GM12878 (cell line): ENCODE measurements around the gene KLHL35.

Experiments used
- CBX5 ChIP-seq: sonication (generic); IDR thresholded peaks from 2 replicates; pipeline ENCODE4 v1.6.1; 2016; ENCODE audit warnings: low read depth, moderate library complexity, mild to moderate bottlenecking, inconsistent platforms
- CHD1 ChIP-seq: IDR thresholded peaks from 2 replicates; pipeline ENCODE4 v1.6.1; 2012; ENCODE audit warnings: low read depth, low read length, improper control_type of control experiment
- EP300 ChIP-seq, 2 experiments: fragments of 150-350 bp in 1 of 2; IDR thresholded peaks; 2 replicates each; pipeline ENCODE4 v1.6.1; 2011 to 2012; ENCODE audit warnings: low read depth in 2 of 2, low read length in 2 of 2, borderline replicate concordance in 1 of 2, improper control_type of control experiment in 1 of 2, inconsistent platforms in 1 of 2; ENCODE audit not compliant: control insufficient read depth in 1 of 2
- MXI1 ChIP-seq: fragments of 150-350 bp; IDR thresholded peaks from 2 replicates; pipeline ENCODE4 v1.6.1; 2011; ENCODE audit warnings: low read depth, mild to moderate bottlenecking, inconsistent platforms, low read length, improper control_type of control experiment
- RAD21 ChIP-seq: IDR thresholded peaks from 2 replicates; pipeline ENCODE4 v1.6.1; 2011; ENCODE audit warnings: mild to moderate bottlenecking, low read depth, low read length, moderate library complexity; ENCODE audit not compliant: insufficient read depth
- SREBF1 ChIP-seq: IDR thresholded peaks from 2 replicates; pipeline ENCODE4 v1.6.1; 2012; ENCODE audit warnings: mild to moderate bottlenecking, low read length
- USF1 ChIP-seq: IDR thresholded peaks from 2 replicates; pipeline ENCODE4 v1.6.1; 2011; ENCODE audit warnings: borderline replicate concordance, low read depth, mild to moderate bottlenecking, moderate library complexity, mixed read lengths, low read length; ENCODE audit not compliant: insufficient read depth; ENCODE audit errors: extremely low read length
- TF ChIP-seq, protein P1 (sequence below), 3 experiments: IDR thresholded peaks in 2 of 3; conservative IDR thresholded peaks in 1 of 3; 2 replicates each; pipeline ENCODE4 v1.5.1; 2011; ENCODE audit warnings: low read depth in 3 of 3, low read length in 3 of 3, mild to moderate bottlenecking in 3 of 3, control low read depth in 2 of 3, moderate library complexity in 2 of 3, inconsistent platforms in 1 of 3, mixed read lengths in 1 of 3; ENCODE audit not compliant: control insufficient read depth in 2 of 3, insufficient read depth in 1 of 3; ENCODE audit errors: extremely low read depth in 1 of 3

DNA sequence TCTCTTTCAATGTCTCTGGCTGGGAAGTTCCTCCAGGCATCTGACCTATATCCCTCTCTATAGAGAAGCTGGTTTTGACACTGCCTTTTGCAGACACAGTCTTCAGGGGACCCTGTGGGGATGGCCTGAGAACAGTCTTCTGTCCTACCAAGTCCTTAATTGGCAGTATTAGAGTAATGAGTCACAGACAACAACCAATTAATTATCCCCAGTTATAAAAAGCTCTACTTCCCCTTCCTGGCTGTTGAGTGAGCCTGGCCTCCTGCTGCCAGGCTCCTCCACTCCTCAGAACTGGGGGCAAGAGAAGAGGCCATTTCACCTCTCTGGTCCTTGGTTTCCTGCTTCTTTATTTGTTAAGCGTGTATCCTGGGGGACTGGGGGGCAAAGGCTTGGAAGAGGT is 41.2 kb upstream of the KLHL35 start:
- TF ChIP-seq CBX5 (no peak), SREBF1 (no peak), CHD1 (no peak), EP300 (IDR thresholded peaks at IDR 0.05; ENCODE audit: borderline replicate concordance in 1 of 2, control insufficient read depth in 1 of 2, low read depth in 2 of 2, low read length in 2 of 2) (no peak), USF1 (no peak), RAD21 (no peak), MXI1 (no peak)
- TF ChIP-seq, protein P1, sequence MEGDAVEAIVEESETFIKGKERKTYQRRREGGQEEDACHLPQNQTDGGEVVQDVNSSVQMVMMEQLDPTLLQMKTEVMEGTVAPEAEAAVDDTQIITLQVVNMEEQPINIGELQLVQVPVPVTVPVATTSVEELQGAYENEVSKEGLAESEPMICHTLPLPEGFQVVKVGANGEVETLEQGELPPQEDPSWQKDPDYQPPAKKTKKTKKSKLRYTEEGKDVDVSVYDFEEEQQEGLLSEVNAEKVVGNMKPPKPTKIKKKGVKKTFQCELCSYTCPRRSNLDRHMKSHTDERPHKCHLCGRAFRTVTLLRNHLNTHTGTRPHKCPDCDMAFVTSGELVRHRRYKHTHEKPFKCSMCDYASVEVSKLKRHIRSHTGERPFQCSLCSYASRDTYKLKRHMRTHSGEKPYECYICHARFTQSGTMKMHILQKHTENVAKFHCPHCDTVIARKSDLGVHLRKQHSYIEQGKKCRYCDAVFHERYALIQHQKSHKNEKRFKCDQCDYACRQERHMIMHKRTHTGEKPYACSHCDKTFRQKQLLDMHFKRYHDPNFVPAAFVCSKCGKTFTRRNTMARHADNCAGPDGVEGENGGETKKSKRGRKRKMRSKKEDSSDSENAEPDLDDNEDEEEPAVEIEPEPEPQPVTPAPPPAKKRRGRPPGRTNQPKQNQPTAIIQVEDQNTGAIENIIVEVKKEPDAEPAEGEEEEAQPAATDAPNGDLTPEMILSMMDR (IDR thresholded peaks at IDR 0.05 in 2 of 3, conservative IDR thresholded peaks at IDR 0.05 in 1 of 3; ENCODE audit: control insufficient read depth in 2 of 3, extremely low read depth in 1 of 3, insufficient read depth in 1 of 3, low read depth in 3 of 3, low read length in 3 of 3) = no peak
